Esophagus (tissue), 2 donors: Measurements from ENCODE around the gene PRRX1. TPM values are rescaled to one million over a fixed set of nuclear protein-coding genes. Genes with fewer than 3 reads are reported as not detected.
A peak's percentile ranks its signal among the peaks of the same experiment; 100 is the strongest.

Source experiments
- H3K27ac ChIP-seq, 2 donors: one replicate each; pipeline ENCODE4 v1.5.1; 2013; ENCODE audit warnings: low read depth in 2 of 2, mild to moderate bottlenecking in 2 of 2, inconsistent platforms in 1 of 2, low read length in 1 of 2, moderate library complexity in 1 of 2
- H3K27me3 ChIP-seq, 2 donors: one replicate each; pipeline ENCODE4 v1.6.1; 2013; ENCODE audit warnings: low read length in 2 of 2, control low read depth in 1 of 2, mild to moderate bottlenecking in 1 of 2; ENCODE audit not compliant: insufficient read depth in 2 of 2, control insufficient read depth in 1 of 2
- H3K36me3 ChIP-seq, 2 donors: one replicate each; pipeline ENCODE4 v1.6.1; 2013; ENCODE audit warnings: low read length in 1 of 2; ENCODE audit not compliant: control insufficient read depth in 2 of 2, insufficient read depth in 2 of 2
- H3K4me1 ChIP-seq, 2 donors: one replicate each; pipeline ENCODE4 v1.6.1; 2013; ENCODE audit warnings: low read length in 1 of 2; ENCODE audit not compliant: control insufficient read depth in 2 of 2, insufficient read depth in 2 of 2
- H3K4me3 ChIP-seq, 2 donors: one replicate each; pipeline ENCODE4 v1.5.1; 2013; ENCODE audit warnings: low read length in 2 of 2, mild to moderate bottlenecking in 2 of 2, low read depth in 1 of 2, moderate library complexity in 1 of 2
- H3K9me3 ChIP-seq, 2 donors: one replicate each; pipeline ENCODE4 v1.6.1; 2013; ENCODE audit warnings: mild to moderate bottlenecking in 2 of 2, low read depth in 1 of 2, low read length in 1 of 2, moderate library complexity in 1 of 2; ENCODE audit not compliant: control insufficient read depth in 2 of 2, insufficient read depth in 1 of 2
- WGBS, 2 donors: extraction: QIAGEN DNeasy Blood & Tissue Kit; methylation state at CpG; one replicate each; pipeline ENCODE4 v1.1.7; 2013; 5-methylcytosine and 5-hydroxymethylcytosine counted together
- polyA plus RNA-seq, 2 donors: library from polyadenylated mRNA; stranded (reverse); fragments of 200-250 nt; gene quantifications; one replicate each; pipeline ENCODE4 v1.2.3, GENCODE V29; 2013
- donor health status: healthy with polysubstance abuse.
- donor health status: Bipolar disorder and iron deficiency.

The PRRX1 gene
- polyA plus RNA-seq, 2 donors: 2.2 to 4.5 TPM

GRCh38 chr1:170698301-170699275 is 34.7 kb downstream of the PRRX1 start:
- WGBS, 2 donors: 47 to 55% methylated on average over 11 of the region's 11 CpGs
- Histone ChIP-seq H3K4me3 (no peak overlapping the region), H3K4me1 (peaks cover 5 to 7% of the 10 kb centered on the region in 2 donors), H3K27me3 (no peaks in the 10 kb centered on the region), H3K36me3 (no peaks in the 10 kb centered on the region), H3K27ac (peak overlapping the region in 1 of 2 donors; percentile 56), H3K9me3 (no peaks in the 10 kb centered on the region)

- no peaks in the 10 kb centered on the region for H3K27me3 ChIP-seq
- WGBS, 2 donors: 67 to 75% methylated on average over 8 of the region's 8 CpGs
- no peak overlapping the region for H3K4me3 ChIP-seq
- H3K4me1 ChIP-seq: peaks cover 5 to 7% of the 10 kb centered on the region in 2 donors
- no peaks in the 10 kb centered on the region for H3K36me3 ChIP-seq
- no peaks in the 10 kb centered on the region for H3K9me3 ChIP-seq
- H3K27ac ChIP-seq: peak overlapping the region in 1 of 2 donors; percentile 22
Measured at GRCh38 chr1:170699696-170700095, 35.8 kb downstream of the PRRX1 start.

GRCh38 chr1:170700842-170701615 is 37.1 kb downstream of the PRRX1 start:
- 91% methylated on average over 1 of the region's 1 CpG for WGBS, 2 donors
- Histone ChIP-seq H3K9me3 (no peaks in the 10 kb centered on the region), H3K27ac (no peak overlapping the region), H3K4me1 (peaks cover 3 to 7% of the 10 kb centered on the region in 2 donors), H3K4me3 (no peak overlapping the region), H3K27me3 (no peaks in the 10 kb centered on the region), H3K36me3 (no peaks in the 10 kb centered on the region)

GRCh38 chr1:170701962-170702361 is 38.0 kb downstream of the PRRX1 start:
- Histone ChIP-seq H3K4me1 (peaks cover 3 to 5% of the 10 kb centered on the region in 2 donors), H3K4me3 (no peak overlapping the region), H3K9me3 (no peaks in the 10 kb centered on the region), H3K27ac (no peak overlapping the region), H3K27me3 (no peaks in the 10 kb centered on the region), H3K36me3 (no peaks in the 10 kb centered on the region)
- WGBS, 2 donors: 90 to 94% methylated on average over 12 of the region's 12 CpGs

GRCh38 chr1:170703591-170703990 is 39.7 kb downstream of the PRRX1 start:
- WGBS, 2 donors: 74 to 89% methylated on average over 2 of the region's 2 CpGs
- Histone ChIP-seq H3K36me3 (no peaks in the 10 kb centered on the region), H3K27ac (no peak overlapping the region), H3K4me3 (no peak overlapping the region), H3K4me1 (peaks cover 3 to 4% of the 10 kb centered on the region in 2 donors), H3K9me3 (no peaks in the 10 kb centered on the region), H3K27me3 (no peaks in the 10 kb centered on the region)

- H3K4me1 ChIP-seq: peaks cover 3 to 4% of the 10 kb centered on the region in 2 donors
- no peaks in the 10 kb centered on the region for H3K27me3 ChIP-seq
Measured at GRCh38 chr1:170704256-170704655, 40.3 kb downstream of the PRRX1 start.

GRCh38 chr1:170705981-170706380 is 42.0 kb downstream of the PRRX1 start:
- H3K4me1 ChIP-seq: no peaks in the 10 kb centered on the region
- H3K36me3 ChIP-seq: no peaks in the 10 kb centered on the region
- H3K9me3 ChIP-seq: no peaks in the 10 kb centered on the region
- H3K4me3 ChIP-seq: no peak overlapping the region
- no peak overlapping the region for H3K27ac ChIP-seq
- no peaks in the 10 kb centered on the region for H3K27me3 ChIP-seq

More at GRCh38 chr1:170704256-170704655, 40.3 kb downstream of the PRRX1 start:
- WGBS, 2 donors: 88 to 89% methylated on average over 3 of the region's 3 CpGs
- Histone ChIP-seq H3K27ac (no peak overlapping the region), H3K4me3 (no peak overlapping the region), H3K36me3 (no peaks in the 10 kb centered on the region), H3K9me3 (no peaks in the 10 kb centered on the region)

- Histone ChIP-seq H3K4me3 (no peak overlapping the region), H3K27ac (no peak overlapping the region), H3K4me1 (no peaks in the 10 kb centered on the region)
Measured at GRCh38 chr1:170707117-170707516, 43.2 kb downstream of the PRRX1 start.

GRCh38 chr1:170707959-170708655 is 44.2 kb downstream of the PRRX1 start:
- 28 to 54% methylated on average over 5 of the region's 5 CpGs for WGBS, 2 donors
- Histone ChIP-seq H3K27ac (peak overlapping the region in 1 of 2 donors; percentile 37), H3K9me3 (no peaks in the 10 kb centered on the region), H3K27me3 (no peaks in the 10 kb centered on the region), H3K36me3 (no peaks in the 10 kb centered on the region), H3K4me1 (no peaks in the 10 kb centered on the region), H3K4me3 (no peak overlapping the region)

More at GRCh38 chr1:170707117-170707516, 43.2 kb downstream of the PRRX1 start:
- H3K9me3 ChIP-seq: no peaks in the 10 kb centered on the region
- H3K27me3 ChIP-seq: no peaks in the 10 kb centered on the region
- H3K36me3 ChIP-seq: no peaks in the 10 kb centered on the region
